Measurements from ENCODE around the gene MXD3. TPM values are rescaled to one million over a fixed set of nuclear protein-coding genes. Genes with fewer than 3 reads are reported as not detected.

MXD3 gene
- total RNA-seq, 1 experiment from 2014 or later: 16.7 TPM

DNA sequence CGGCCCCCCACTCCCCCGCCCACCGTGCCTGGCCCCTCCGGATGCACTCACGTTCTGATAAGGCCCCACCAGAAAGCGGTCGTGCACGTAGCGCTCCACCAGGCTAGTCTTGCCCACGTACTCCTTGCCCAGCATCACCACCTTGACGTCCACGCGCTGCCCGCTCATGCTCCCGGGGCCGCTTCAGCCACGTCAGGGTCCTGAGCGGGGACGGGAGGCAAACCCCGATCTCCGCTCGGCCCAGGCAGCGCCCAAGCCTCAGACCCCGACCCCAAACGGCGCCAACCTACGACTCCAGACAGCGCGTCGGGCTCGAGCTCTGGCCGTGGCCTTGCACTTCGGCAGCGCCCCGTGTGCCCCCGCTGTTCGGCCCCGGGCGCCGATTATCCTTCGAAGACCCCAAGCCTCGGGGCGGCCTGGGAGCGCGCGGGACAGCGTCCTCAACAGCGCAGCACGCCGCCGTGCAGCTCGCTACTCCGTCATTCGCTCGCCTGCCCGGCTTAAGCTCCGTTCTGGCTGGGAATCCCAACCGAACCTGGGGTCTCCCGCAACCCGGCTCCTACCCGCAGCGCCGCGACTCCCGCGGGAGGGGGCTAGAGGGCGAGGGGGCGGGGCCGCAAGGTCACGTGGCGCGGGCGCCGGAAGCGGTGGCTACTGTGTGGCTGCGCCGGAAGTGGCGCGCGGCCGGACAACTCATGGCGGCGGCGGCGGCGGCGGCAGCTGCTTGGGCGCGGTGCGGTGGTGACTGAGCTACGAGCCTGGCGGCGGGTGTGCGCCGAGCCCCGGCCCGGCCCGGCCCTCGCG, 8.4 kb downstream of the MXD3 start, which contains the start of the genes PRELID1 and RAB24:
PRELID1 (plus strand) TSS at position 679 of the 804 bp plus-strand sequence. CDS start 187 bp downstream, outside the sequence.
RAB24 (minus strand) TSS at position 599 of the 804 bp plus-strand sequence; CDS start at position 168, 431 bp downstream.
- peak; percentile 94 for DNase-seq (ENCODE audit: low read depth)

DNA sequence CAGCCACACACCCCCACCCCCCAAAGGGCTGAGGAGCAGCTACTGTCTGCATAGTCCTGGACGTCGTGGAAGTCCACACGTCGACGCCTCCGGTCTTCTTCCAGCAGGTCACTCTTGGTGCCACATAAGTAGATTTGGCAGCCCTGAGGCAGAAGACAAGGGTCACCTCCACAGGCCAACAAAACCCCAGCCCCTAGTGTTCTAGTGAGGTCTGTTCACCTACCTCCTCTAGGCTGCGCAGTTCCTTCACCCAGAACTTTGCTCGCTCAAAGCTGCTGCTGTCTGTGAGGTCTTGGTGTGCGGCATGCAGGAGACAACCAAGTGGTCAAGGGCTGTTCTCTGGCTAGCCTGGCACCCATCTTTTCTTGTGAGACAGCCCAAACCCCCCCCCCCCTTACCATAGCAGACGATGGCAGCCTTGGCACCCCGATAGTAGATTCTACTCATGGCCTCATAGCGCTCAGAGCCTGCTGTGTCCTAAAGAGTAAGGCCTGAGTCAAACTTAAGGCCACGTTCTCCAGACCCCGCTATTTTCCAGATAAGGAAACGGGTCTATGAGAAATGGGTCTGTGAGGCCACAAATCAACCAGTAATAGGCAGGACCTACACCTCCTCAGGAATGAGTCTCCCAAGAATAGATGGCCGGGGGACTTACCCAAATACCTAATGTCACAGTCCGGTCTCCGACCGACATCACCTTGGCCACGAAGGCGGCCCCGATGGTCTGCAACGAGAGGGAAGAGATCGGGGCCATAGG, 9.2 kb downstream of the MXD3 start:
- no peak for DNase-seq (ENCODE audit: low read depth)

DNA sequence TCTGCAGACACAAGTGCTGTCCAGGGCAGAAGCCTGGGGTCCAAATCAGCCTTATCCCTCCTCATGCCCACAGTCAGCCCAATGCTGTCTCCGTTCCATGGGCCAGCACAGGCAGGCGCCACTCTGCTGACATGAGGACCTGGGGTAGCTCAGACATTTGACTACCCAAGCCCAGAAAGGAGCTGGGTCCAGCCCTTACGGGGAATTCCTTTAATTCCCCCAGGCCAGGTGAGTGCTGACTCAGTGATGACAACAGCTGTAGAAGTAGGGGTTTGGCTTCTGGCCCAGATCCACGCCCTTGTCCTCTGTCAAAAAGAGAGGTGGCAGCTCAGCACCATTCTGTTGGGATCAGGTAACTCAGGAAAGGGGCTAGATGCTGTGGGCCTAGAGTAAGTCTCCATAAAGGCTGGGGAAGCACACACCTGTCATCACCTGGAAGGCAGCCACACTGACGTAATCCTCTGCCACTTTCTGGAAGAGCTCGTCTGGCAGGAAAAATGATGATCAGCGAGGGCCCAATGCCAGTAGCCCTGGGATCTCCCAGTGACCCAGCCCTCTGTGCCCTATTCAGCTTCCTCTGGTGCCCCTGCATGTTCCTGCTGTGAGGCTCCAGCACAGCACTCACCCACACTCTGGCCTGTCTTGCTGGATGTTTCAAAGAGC, 10.1 kb downstream of the MXD3 start:
- peak; percentile 43 for DNase-seq (ENCODE audit: low read depth)

DNA sequence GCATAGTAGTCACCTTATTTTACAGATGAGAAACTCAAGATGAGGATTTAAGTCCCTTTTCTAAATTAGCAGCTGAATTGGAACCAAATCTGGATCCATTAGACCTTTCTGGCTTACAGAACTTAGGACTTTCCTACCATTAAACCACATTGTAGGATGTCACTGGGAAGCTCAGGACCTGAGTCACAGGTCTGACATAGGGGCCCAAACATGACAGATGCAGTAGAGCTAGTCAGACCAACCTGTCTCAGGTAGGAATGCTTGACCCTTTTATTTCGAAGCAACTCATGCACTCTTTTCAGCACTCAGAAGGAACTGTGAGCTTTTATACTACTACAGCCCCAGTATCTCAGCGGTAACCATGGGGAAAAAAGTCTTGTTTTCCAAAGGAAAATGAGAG, 10.7 kb downstream of the MXD3 start:
- no peak for DNase-seq (ENCODE audit: low read depth)

DNA sequence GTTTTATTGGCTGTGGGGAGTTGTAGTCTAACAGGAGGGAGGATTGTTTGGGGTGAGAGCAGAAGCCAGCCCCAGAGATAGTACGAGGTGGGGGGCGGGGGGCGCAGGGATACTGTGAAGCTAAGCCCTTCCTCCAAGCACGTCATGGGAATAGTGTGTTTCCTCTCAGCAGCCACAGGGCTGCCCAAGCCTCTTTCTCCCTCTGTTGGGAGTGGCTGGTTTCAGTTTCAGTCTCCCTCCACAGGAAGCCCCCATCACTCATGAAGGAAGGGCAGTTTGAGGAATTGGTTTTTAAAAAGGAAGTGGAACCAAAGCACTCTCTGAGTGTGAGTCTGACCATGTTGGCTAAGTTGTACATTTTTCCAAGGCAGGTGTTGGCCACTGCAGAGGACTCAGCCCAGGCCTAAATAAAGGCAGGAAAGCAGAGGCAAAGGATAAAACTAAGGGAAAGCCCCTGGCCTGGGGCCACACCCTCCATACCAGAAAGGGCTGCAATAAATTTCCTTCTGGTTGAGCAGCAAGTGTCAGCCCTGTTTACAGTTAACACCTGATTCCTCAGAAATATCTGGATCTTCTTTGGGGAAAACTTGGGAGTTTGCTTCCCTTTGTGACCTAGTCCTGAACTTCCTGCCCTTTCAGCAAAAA, 11.3 kb downstream of the MXD3 start:
- peak; percentile 88 for DNase-seq (ENCODE audit: low read depth)

DNA sequence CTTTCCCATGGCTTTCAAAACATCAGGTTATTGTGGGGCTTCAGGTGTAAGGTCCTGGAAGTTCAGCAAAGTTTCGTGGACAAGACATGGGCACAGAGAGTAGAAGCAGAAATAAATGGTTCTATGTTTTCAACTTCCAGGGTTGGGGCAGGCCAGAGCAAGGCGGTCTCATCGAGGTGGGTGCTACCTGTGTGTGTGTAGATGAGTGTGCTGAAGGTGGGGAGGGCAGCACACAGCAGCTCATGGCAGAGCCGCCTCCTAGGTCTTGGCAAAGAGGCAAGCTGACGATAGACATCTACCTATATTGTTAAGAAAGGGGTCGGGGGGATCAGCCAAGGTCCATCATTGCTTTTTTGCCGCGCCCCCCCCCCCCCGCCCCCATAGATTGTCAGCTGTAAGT, 12.0 kb downstream of the MXD3 start:
- DNase-seq (ENCODE audit: low read depth): no peak

DNA sequence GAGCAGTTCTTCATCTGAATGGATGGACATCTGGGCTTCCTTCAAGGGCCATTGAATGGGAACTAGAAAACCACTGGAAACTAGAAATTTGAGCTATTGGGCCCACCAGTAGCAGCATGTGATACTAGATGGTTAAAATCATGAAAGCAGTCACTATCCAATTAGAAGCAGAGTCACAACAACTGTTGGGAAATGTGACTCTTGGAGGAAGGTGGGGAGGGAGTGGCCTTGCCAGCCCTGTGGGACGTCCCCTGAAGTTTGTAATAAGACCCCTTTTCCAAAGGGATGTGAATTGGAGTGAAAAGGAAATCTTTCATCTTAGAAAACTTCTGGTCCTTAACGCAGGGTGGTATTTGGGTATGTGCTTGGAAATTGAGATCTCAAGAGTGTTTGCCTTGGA, 13.8 kb downstream of the MXD3 start:
- no peak for DNase-seq (ENCODE audit: low read depth)

DNA sequence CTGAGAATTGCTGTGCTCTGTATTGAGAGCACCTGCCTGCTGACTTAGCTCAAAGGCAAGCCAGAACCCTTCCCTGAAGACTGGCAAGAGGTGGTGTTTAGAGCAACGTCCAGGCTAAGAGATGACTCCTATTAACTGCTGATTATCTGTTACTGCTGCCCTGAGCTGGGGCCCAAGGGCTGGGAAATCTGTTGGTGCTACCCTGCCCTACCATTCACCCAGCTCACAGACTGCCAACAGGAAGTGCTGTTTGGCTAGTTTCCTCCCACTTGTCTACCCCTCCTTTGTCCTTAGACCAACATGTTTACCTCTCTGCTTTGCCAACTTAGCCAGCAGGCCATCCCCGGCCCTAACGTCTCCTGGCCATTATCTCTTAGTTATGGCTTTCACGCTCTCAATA, 15.1 kb downstream of the MXD3 start:
- DNase-seq (ENCODE audit: low read depth): no peak

DNA sequence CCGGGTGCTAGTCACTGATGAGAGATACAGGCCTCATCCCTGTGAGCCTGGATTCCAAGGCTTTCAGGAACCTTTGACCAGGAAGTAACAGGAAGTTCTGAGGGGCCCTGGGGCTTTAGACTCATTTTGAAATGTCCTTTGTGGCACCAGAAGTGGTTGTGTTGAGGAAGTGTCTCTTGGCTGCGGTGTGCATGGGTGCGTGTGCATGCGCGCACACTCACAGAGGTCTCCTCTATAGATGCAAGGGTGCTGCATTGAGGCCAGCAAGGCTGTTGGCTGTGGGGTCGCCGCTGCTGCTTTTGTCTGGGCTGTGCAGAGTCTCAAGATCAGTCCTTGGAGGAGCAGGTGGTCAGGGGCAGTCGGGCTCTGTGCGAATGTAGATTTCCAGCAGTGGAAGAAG, 15.8 kb downstream of the MXD3 start:
- DNase-seq (ENCODE audit: low read depth): no peak

DNA sequence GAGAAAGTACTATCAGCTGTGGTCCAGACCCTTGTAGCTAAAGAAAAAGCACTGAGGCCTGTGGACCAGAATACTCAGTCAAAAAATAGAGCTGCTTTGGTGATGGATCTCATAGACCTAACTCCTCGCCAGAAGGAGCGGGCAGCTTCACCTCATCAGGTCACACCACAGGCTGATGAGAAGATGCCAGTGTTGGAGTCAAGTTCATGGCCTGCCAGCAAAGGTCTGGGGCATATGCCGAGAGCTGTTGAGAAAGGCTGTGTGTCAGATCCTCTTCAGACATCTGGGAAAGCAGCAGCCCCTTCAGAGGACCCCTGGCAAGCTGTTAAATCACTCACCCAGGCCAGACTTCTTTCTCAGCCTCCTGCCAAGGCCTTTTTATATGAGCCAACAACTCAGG, 17.1 kb downstream of the MXD3 start:
- DNase-seq (ENCODE audit: low read depth): no peak

DNA sequence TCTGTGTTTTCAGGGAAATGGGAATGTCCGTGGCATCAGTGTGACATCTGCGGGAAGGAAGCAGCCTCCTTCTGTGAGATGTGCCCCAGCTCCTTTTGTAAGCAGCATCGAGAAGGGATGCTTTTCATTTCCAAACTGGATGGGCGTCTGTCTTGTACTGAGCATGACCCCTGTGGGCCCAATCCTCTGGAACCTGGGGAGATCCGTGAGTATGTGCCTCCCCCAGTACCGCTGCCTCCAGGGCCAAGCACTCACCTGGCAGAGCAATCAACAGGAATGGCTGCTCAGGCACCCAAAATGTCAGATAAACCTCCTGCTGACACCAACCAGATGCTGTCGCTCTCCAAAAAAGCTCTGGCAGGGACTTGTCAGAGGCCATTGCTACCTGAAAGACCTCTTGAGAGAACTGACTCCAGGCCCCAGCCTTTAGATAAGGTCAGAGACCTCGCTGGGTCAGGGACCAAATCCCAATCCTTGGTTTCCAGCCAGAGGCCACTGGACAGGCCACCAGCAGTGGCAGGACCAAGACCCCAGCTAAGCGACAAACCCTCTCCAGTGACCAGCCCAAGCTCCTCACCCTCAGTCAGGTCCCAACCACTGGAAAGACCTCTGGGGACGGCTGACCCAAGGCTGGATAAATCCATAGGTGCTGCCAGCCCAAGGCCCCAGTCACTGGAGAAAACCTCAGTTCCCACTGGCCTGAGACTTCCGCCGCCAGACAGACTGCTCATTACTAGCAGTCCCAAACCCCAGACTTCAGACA, 17.7 kb downstream of the MXD3 start:
- DNase-seq (ENCODE audit: low read depth): no peak

DNA sequence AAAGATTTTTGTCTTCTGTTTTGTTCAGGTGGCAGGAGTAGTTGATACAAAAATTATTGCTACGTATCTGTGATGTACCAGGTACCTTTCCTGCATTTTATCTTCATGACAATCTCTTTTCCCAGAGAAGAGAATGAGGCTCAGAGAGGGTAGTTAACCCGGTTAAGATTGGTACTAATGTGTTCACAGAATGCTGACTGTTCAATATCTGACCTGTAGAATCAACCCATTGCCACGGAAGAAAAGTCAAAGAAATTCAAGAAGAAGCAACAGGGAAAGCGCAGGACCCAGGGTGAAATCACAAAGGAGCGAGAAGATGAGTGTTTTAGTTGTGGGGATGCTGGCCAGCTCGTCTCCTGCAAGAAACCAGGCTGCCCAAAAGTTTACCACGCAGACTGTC, 20.0 kb downstream of the MXD3 start:
- no peak for DNase-seq (ENCODE audit: low read depth)

DNA sequence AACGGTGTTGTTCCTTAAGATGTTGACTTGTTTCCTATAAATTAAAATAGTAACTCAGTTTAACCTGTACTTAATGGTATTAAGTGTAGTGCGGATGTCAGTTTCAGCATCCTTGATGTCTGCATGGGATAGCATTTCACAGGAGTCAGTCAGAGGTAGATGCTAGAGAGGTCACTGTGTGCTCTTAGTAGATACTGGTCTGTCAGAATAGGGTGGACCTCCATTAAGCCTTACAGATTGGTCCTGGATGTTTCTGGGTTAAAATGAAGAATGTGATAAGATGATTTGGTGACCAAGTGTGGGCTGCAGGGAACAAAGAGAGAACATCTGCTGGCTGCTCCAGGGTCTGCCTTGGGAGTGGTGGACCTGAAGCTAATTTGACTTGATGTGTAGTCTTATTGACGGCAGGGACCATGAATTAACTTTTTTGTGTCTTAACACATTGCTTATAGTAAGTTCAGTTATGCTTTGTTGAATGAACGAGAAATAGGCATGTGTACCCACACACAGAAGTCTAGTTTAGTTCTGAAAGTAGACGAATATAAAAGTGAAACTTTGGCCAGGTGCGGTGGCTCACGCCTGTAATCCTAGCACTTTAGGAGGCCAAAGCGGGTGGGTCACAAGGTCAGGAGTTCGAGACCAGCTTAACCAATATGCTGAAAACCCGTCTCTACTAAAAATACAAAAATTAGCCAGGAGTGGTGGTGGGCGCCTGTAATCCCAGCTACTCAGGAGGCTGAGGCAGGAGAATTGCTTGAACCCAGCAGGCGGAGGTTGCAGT, 20.7 kb downstream of the MXD3 start:
- no peak for DNase-seq (ENCODE audit: low read depth)

DNA sequence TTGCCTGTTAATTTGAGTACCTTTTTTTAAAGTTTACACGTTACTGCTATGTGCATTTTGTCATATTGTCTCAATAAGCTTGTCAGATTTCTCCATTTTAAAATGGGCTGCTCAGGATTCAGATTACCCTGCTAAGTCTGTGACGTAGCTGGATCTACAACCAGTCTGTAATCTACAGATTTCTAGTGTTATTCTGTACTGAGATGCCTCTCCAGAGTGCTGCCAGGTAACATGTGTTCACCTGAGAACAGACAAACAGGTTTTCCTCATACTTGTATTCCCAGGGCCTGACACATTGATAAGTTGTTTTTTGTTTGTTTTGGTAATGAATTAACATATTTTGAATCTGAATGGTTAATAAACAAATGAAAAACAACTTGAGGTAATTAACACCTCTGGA, 23.5 kb downstream of the MXD3 start:
- DNase-seq (ENCODE audit: low read depth): no peak

DNA sequence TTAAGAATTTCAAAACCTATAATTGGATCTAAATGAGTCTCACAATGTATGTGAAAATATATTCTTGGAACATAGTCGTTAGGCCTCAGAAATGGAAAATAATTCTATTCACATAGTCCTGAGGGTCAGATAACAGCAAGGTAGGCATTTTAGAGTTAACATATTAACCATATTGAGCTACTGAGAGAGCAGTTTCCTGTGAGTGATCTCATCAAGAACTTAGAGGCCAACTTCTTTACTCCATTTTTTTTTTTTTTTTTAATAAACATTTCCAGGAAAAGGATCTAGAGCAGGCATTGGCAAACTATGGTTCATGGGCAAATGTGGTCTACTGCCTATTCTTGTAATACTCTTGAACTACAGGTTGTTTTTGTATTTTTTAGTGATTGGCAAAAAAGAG, 34.8 kb downstream of the MXD3 start:
- no peak for DNase-seq (ENCODE audit: low read depth)

DNA sequence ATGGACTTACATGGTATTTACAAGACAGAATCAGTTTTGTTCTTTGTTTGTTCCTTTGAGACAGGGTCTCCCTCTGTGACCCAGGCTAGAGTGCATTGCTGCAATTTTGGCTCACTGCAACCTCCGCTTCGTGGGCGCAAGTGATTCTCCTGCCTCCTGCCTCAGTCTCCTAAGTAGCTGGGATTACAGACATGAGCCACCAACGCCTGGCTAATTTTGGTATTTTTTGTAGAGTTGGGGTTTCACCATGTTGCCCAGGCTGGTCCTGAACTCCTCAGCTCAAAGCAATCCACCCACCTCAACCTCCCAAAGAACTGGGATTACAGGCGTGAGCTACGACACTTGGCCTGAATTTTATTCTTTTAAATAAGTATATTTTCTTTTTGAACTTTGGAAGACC, 35.8 kb downstream of the MXD3 start:
- no peak for DNase-seq (ENCODE audit: low read depth)

DNA sequence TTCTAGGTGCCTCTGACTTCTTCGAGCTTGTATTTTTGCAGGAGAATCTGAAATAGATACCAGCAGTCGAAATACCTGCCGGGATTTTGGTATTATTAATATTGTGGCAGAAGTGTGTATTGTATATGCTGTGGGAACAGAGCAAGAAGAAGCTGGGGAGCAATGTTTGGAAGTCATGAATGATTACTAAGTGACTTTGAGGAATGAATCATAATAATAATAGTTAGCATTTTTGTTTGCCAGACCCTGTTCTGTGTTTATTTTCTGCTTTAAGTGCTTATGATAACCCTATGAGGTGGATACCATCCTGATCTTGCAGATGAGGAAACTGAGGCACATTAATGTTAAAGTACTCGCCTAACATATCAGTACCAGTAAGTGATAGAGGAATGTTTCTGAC, 40.6 kb downstream of the MXD3 start:
- DNase-seq (ENCODE audit: low read depth): no peak

DNA sequence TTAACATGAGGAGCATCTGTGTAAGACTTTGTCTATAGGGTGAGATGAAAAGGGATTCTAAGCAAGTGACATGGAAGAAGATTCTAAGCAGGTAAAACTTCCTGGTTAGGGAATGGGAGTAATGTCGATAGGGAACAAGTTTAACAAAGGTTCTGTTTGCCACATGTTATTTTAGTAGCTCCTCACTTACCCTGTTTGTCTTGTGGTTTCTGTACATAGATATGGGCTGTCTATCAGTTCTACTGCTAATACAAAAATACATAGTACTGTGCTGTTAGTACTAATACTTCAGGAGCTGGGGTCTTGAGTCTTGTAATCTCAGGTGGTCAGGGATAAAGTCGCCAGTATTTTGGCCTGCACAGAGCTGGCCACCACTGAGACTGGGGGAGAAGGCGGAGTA, 41.0 kb downstream of the MXD3 start:
- DNase-seq (ENCODE audit: low read depth): no peak

DNA sequence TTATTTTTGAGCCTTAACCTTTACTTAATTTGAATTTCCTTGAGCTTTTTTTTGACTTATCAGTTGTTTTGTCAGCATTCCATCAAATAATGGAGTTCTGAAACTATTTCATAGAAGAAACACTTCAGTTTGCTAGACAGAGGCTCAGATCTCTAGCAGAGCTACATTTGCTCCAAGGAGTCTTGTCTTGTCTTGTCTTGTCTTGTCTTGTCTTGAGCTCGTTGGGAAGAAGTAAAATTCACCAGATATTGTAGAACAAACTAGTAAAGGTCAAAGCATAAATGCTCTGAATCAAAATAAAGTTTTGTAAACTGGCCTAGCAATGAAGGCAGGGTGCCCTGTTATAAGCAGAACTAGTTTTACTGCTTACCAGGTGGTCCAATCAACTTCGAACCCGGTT, 41.7 kb downstream of the MXD3 start:
- DNase-seq (ENCODE audit: low read depth): no peak

DNA sequence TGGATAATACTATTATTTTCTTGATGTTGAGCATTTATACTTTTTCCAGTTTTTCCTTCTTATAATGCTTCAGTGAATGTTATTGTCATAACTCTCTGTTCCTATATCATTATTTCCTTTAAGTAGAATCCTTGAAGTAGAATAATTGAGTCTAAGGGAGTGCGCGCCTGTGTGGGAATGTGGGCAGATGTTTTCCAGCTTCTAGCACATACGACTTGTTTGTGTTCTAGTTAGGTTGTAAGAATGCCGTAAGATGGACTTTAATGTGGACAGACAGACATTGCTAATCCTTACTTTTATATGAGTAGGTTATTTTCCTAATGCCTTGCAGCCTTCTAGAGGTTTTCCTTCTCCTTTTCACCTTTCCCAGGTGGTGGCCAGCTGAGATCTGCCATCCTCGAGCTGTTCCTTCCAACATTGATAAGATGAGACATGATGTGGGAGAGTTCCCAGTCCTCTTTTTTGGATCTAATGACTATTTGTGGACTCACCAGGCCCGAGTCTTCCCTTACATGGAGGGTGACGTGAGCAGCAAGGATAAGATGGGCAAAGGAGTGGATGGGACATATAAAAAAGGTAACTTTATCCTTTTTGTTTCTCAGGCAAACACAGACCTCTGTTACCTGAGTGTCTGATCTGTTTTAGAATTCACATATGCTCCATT, 42.3 kb downstream of the MXD3 start:
- no peak for DNase-seq (ENCODE audit: low read depth)

All from Daoy (cell line).